PC-9 (cell line): ENCODE data around the gene DPH7.

ENCODE experiments used
- EZH2 ChIP-seq: fragments of 200-600 bp; sonication (generic); IDR thresholded peaks from 2 replicates; pipeline ENCODE4 v1.8.0; 2017; ENCODE audit warnings: antibody characterized with exemption, low read depth
- TF ChIP-seq, protein P1 (sequence below): fragments of 200-600 bp; sonication (generic); conservative IDR thresholded peaks from 2 replicates; pipeline ENCODE4 v1.6.1; 2017; ENCODE audit warnings: mixed run types, antibody characterized with exemption, mild to moderate bottlenecking, moderate library complexity

GRCh38 chr9:137538058-137538457 lies 40.7 kb downstream of the DPH7 start:
- TF ChIP-seq, protein P1, sequence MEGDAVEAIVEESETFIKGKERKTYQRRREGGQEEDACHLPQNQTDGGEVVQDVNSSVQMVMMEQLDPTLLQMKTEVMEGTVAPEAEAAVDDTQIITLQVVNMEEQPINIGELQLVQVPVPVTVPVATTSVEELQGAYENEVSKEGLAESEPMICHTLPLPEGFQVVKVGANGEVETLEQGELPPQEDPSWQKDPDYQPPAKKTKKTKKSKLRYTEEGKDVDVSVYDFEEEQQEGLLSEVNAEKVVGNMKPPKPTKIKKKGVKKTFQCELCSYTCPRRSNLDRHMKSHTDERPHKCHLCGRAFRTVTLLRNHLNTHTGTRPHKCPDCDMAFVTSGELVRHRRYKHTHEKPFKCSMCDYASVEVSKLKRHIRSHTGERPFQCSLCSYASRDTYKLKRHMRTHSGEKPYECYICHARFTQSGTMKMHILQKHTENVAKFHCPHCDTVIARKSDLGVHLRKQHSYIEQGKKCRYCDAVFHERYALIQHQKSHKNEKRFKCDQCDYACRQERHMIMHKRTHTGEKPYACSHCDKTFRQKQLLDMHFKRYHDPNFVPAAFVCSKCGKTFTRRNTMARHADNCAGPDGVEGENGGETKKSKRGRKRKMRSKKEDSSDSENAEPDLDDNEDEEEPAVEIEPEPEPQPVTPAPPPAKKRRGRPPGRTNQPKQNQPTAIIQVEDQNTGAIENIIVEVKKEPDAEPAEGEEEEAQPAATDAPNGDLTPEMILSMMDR, result no peak
- no peak for TF ChIP-seq EZH2
